BE2C (cell line): ENCODE data around the gene DRAXIN.

ENCODE experiments used
- DNase-seq: peaks from one replicate; pipeline ENCODE4 v3.0.0-alpha.2; 2020
- H3K27me3 ChIP-seq: fragments of 250-450 bp; sonication (Bioruptor Pico); 2 replicates; pipeline ENCODE4 v1.5.1; 2020; ENCODE audit warnings: mild to moderate bottlenecking
- H3K36me3 ChIP-seq: fragments of 250-450 bp; sonication (Bioruptor Pico); 2 replicates; pipeline ENCODE4 v1.5.1; 2020; ENCODE audit warnings: mild to moderate bottlenecking
- H3K4me1 ChIP-seq: fragments of 250-450 bp; sonication (Bioruptor Pico); 2 replicates; pipeline ENCODE4 v1.5.1; 2020
- H3K4me3 ChIP-seq: 2 replicates; pipeline ENCODE4 v1.5.1; 2011; ENCODE audit warnings: low read depth, low read length
- H3K9me3 ChIP-seq: fragments of 250-450 bp; sonication (Bioruptor Pico); 2 replicates; pipeline ENCODE4 v1.5.1; 2020
- CTCF ChIP-seq: IDR thresholded peaks from 2 replicates; pipeline ENCODE4 v1.5.1; 2012; ENCODE audit warnings: mild to moderate bottlenecking, low read depth, low read length

The DRAXIN gene

GRCh38 chr1:11714831-11715575 lies 23.5 kb downstream of the DRAXIN start:
- Histone ChIP-seq H3K4me1 (no peaks in the 10 kb centered on the region), H3K9me3 (no peaks in the 10 kb centered on the region), H3K36me3 (no peaks in the 10 kb centered on the region), H3K27me3 (no peaks in the 10 kb centered on the region), H3K4me3 (no peak overlapping the region)
- no peak for TF ChIP-seq CTCF
- peak; percentile 31 for DNase-seq

- H3K4me1 ChIP-seq = no peaks in the 10 kb centered on the region
- peak; percentile 85 for TF ChIP-seq CTCF
- DNase-seq = peak; percentile 55
- H3K9me3 ChIP-seq = no peaks in the 10 kb centered on the region
- no peaks in the 10 kb centered on the region for H3K27me3 ChIP-seq
- no peaks in the 10 kb centered on the region for H3K36me3 ChIP-seq
- peak overlapping the region; percentile 45 for H3K4me3 ChIP-seq
Observed at GRCh38 chr1:11719313-11720032, 28.0 kb downstream of the DRAXIN start.

- peak overlapping the region; percentile 45; the same call in 1 of the 2 replicates for H3K4me3 ChIP-seq
- DNase-seq = no peak
- no peaks in the 10 kb centered on the region for H3K4me1 ChIP-seq
- no peaks in the 10 kb centered on the region for H3K27me3 ChIP-seq
- H3K9me3 ChIP-seq = no peaks in the 10 kb centered on the region
- TF ChIP-seq CTCF = no peak
- no peaks in the 10 kb centered on the region for H3K36me3 ChIP-seq
Observed at GRCh38 chr1:11720033-11720376, 28.5 kb downstream of the DRAXIN start.

GRCh38 chr1:11720525-11720924 lies 29.0 kb downstream of the DRAXIN start:
- Histone ChIP-seq H3K9me3 (no peaks in the 10 kb centered on the region), H3K4me3 (no peak overlapping the region), H3K27me3 (no peaks in the 10 kb centered on the region), H3K36me3 (no peaks in the 10 kb centered on the region), H3K4me1 (no peaks in the 10 kb centered on the region)
- no peak for TF ChIP-seq CTCF
- DNase-seq = no peak

- H3K27me3 ChIP-seq = no peaks in the 10 kb centered on the region
- H3K4me3 ChIP-seq = no peak overlapping the region
- H3K9me3 ChIP-seq = no peaks in the 10 kb centered on the region
- DNase-seq = no peak
- no peaks in the 10 kb centered on the region for H3K36me3 ChIP-seq
- no peaks in the 10 kb centered on the region for H3K4me1 ChIP-seq
- TF ChIP-seq CTCF = no peak
Observed at GRCh38 chr1:11721311-11721710, 29.8 kb downstream of the DRAXIN start.

GRCh38 chr1:11722538-11722937 lies 31.0 kb downstream of the DRAXIN start:
- H3K4me1 ChIP-seq = no peaks in the 10 kb centered on the region
- no peaks in the 10 kb centered on the region for H3K9me3 ChIP-seq
- no peak overlapping the region for H3K4me3 ChIP-seq
- no peaks in the 10 kb centered on the region for H3K27me3 ChIP-seq
- no peaks in the 10 kb centered on the region for H3K36me3 ChIP-seq
- TF ChIP-seq CTCF = no peak
- no peak for DNase-seq
